Anterior cingulate cortex (tissue), 58 donors: ENCODE data around the gene PRR19.
"Not testable (repeated sequence)": the region's sequence is repeated elsewhere in the genome, so short reads cannot be mapped to it uniquely, and the experiment has no call there.

Experiments
- DNase-seq, 58 donors: peaks; one replicate each; lab custom pipeline; 2025; lab: John Stamatoyannopoulos, UW

Gene PRR19

DNA sequence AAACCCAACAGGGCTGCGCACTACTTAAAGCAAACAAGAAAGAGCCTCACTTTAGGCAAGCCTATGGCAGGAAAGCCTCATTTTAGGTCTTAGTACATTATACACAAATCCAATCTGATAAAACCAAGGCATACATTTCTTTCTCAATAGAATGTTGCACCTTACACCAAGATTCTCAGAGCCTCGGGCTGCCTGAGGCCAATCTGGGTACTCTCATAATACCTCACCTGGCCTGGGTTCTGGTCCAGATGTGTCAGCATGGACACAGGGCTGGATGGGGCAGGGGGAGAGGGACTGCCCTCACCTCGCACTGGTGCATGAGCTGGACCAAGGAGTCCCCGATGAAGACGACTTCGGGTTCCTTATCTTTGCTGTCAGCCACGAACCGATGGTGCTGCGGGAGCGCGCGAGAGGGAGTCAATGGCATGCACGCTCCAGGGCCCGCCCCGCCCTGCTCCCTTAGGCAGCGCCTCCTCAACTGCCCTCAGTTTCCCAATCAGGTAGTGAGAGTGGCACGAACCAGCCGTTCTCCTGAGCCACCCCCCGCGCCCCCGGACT lies at the start of gene PRR19:
Gene PRR19 (plus strand): TSS at position 487 of the 558 bp plus-strand sequence. CDS start 7,453 bp downstream, outside the sequence.
- DNase-seq = peak in 4 of 58 donors; percentile 39 to 70 (median 58)

DNA sequence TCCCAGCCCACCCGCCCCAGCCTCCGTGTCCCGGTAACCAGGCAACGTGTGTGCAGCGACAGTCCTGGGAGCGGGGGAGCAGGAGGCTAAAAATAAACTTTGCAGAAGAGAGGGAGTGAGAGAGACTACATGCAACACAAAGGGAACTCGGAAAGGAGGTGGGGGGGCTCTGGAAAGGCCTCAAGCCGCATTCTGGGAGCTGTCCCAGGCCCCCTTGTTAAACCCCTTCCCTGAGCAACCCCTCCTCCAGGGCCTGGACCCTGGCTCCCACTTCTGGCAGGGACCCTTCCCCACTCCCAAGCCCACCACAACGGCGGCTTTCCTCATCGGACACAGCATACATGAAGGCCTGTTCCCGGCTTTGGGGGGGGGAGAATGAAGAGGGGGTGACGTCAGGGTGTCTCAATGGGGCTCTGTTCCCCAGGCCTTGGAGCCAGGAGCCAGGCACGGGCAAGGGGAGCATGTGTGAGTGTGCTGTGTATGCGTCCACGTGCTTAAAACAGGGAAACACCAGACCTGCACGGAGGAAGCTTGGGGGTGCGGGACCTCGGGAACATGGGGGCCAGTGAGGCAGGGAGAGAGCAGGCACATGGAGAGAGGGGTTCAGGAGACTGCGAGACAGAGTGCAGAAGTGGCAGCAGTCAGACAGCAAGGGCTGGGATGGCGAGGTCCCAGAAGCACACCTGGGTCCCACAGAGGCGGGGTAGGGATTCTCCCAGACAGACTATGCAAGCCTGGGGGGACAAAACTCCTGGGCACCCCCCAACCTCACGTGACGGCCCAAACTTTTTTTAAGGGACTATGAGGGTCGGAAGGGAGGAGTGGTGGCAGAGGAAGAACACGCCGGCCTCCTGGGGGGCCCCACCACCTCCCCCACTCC lies 49.3 kb upstream of the PRR19 start:
- DNase-seq = peak; percentile 48 to 94 (median 84)

DNA sequence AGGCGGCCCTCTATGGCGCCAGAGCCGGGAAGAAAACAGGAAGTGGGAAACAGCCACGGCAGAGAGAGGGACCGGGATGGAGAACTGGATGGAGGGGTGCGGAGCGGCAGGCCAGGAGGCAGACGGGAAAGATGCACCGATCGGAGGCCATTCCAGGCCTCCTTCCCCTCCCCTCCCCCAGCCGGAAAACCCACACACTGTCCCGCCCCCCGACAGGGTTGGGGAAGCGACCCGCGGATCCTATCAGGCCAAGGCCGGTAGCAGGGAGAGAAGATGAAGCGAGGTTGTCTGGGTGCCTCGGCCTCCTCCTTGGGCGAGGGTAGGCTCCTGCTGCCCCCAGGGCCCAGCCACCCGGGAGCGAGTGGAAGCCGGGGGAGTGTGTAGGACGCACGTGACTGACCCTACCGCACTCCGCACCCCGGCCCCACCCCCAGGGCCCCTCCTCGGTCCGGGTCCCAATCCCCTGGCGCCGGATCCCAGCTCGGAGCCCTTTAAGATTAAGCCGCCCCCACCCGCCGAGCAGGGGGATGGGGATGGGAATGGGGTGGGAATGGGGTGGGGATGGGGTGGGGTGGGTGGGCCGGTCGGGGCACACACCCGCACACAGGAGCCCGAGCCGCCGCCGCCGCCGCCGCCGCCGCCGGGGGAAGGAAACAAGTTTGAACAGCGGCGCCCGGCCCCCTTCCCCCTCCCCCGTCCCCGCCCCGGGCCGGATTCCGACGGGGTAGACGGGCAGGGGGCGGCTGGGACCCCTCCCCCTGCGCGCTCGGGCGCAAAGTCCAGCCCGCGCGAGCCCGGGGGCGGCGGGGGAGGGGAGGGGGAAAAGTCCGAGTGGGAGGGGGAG lies 48.5 kb upstream of the PRR19 start:
- peak in 41 of 58 donors; percentile 29 to 75 (median 54) for DNase-seq

DNA sequence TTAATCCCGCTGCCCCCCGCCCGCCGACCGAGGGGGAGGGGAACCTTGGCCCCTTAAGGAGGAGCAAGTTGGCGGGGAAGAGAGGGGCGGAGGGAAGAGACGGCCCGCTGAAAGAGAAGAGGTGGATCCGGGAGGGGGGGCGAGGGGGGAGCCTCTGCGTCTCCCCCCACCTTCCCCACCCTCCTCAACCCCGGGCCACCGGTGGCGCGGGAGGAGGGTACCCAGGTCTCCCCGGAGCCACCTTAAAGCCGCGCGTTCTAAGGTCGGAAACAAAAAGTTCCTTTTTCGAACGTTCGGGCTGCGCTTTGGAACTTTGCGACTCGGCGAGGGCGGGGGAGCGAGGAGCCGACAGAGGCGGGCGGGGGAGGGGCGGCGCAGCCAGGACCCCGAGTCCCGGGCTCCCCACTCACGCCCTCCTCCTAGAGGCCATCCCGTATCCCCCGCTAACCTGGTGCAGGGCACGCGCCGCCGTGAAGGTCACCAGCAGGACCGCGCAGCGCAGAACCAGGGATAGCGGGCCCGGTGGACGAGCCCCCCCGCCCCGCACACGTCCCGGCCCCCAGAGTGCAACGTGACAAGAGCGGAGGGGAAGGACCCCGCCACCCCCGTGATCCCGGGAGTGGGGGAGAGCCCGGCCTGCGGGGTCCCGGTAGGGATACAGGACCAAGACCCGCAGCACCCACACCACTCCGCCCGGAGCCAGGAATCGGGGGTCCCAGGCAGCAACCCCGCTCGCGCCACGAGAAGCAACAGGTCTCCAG lies 47.7 kb upstream of the PRR19 start:
- peak in 55 of 58 donors; percentile 23 to 88 (median 72) for DNase-seq

DNA sequence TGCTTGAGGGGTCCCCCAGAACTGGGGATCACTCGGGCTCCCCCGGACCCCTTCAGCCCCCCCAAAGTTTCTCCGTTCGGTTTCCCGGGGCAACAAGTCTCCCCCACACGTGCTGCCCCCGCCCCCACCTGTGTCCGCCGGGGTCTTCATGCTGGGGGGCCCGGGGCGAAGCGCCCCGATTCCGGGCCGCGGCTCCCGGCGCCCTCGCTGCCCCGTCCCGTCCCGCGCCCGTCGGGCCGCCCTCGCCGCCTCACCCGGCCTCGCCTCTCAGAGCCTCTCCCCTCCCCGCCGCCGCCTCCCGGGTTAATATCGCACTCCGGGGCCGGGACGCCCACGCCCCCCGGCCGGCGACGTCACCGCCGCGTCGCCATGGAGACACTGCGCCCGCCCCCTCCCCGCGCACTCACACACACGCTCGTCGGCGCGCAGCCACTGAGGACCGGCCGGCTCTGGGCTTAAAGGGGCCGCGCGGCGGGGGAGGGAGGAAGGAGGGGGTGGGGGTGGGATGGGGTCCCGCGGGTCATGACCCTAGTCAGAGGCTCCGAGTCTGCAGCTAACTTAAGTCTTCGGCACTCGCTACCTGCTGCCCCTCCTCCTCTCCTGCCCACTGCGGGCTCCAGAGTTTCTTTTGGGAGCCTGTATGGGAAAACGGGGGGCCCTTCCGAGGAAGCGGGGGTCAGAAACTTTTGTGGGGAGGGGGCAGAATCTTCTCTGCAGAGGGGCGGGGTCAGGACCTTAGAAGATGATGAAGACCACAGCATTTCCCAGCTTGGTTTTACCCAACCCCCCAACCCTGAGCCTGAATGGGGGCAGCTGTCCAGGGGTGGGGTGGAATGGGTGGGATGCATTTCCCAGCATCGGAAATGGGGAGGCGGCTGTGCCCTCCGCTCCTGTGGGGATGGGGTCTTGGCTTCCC lies 46.8 kb upstream of the PRR19 start, which contains the start of gene ERF:
Gene ERF (minus strand): TSS at position 279 of the 916 bp plus-strand sequence. CDS start 129 bp downstream, at position 150.
- peak; percentile 31 to 96 (median 91) for DNase-seq

GRCh38 chr19:42255766-42256745 lies 45.9 kb upstream of the PRR19 start:
- DNase-seq = peak in 40 of 58 donors; percentile 18 to 80 (median 55)

DNA sequence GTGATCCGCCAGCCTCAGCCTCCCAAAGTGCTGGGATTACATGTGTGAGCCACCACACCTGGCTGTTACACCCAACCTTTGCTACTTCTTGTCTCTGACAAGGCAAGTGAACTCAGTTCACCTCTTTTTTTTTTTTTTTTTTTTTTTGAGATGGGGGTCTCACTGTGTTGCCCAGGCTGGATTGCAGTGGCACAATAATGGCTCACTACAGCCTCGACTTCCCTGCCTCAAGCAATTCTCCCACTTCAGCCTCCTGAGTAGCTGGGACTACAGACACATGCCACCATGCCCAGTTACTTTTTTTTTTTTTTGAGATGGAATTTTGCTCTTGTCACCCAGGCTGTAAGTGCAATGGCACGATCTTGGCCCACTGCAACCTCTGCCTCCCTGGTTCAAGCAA lies 44.1 kb upstream of the PRR19 start:
- not testable (repeated sequence) for DNase-seq

DNA sequence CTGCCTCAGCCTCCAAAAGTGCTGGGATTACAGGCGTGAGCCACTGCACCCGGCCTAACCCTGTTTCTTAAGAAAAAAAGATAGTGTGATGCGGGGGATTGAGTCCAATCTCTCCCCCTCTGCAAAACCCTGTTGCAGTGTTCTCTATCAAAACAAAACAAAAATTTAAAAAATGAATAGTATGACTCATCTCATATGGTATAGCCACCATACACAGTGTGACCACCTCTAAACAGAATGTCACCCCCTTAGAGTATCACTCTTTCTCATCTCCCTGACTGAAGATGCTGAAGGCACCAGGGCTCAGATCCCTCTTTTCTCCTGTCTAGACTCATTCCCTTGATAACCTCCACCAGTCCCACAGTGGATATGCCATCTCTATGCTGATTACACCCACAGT lies 40.2 kb upstream of the PRR19 start:
- DNase-seq = no peak

- not testable (repeated sequence) for DNase-seq
These were observed 35.8 kb upstream of the PRR19 start for GRCh38 chr19:42266105-42266504.

DNA sequence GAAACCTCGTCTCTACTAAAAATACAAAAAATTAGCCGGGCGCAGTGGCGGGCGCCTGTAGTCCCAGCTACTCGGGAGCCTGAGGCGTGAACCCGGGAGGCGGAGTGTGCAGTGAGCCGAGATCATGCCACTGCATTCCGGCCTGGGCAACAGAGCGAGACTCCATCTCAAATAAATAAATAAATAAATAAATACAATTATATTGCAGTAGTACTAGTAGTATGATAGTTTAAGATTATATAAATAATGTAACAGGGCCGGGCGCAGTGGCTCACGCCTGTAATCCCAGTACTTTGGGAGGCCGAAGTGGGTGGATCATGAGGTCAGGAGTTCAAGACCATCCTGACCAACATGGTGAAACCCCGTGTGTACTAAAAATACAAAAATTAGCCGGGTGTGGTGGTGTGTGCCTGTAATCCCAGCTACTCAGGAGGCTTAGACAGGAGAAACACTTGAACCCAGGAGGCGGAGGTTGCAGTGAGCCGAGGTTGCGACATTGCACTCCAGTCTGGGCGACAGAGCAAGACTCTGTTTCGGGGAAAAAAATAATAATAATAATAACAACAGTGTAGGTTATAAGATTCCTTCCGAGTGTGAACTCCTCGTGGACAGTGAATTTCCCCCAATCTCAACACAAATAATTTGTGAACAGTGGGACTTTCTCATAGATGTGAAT lies 34.9 kb upstream of the PRR19 start:
- DNase-seq = not testable (repeated sequence)

DNA sequence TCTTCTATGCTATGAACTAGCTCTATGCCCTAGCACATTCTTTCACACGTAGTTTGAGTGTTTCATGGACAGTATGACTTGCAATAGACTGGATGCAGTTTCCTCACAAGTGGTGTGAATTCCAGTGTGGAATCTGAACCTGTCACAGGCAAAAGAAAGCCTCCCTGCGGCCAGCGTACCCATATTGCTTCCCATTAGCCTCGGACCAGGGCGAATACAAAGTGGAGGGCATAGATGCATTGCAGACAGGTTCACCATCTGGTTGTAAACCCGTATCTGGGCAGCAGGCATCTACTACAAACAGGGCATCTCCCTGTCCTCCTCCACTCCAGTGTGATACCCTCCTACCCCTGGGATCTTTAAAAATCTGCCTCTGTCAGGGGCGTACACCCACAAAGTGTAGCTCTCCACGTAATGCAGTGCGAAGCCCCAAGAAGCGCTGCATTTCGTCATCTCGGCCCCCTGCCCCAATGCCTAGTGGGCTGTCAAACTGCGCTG lies 34.2 kb upstream of the PRR19 start:
- DNase-seq = no peak

- DNase-seq = peak; percentile 97 to 100 (median 100)
These were observed 33.7 kb upstream of the PRR19 start for GRCh38 chr19:42268142-42268703.

DNA sequence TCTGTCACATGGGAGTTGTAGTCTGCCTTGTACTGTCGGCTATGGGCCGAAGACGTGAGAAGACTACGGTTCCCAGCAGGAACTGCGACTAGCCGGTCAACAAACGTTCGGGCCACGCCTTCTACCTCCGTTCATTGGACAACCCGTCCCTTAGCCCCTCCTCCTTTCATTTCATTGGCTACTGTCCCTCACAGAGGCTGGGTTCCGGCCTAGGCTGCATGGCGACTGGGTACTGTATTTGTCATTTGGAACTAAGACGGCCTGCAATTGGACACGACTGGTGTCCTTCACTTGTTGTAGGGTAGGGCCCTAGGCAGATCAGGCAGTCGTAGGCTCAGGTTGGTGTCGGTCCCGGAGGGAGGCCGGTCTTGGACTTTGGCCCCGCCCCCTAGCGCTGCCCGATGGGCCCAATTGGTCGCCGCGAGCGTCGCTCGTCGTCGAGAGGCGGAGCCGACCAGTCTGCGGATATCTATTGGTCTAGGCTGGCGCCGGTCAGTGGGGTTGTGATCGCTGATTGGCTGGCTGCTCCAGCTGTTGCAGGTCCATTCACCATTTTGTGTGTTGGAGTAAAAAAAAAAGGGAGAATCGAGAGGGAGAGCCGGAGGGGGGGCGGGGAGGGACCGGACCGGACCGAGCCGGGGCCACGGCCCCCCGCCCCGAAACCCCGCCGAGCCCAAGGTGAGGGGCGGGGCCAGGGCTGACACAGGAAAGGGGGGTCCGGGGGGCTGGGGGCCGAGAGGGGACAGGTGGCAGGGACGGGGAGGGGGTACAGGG lies 33.0 kb upstream of the PRR19 start, which contains the start of gene CIC:
Gene CIC (plus strand): TSS at position 549 of the 774 bp plus-strand sequence. CDS start 2,532 bp downstream, outside the sequence.
- peak; percentile 98 to 100 (median 100) for DNase-seq

DNA sequence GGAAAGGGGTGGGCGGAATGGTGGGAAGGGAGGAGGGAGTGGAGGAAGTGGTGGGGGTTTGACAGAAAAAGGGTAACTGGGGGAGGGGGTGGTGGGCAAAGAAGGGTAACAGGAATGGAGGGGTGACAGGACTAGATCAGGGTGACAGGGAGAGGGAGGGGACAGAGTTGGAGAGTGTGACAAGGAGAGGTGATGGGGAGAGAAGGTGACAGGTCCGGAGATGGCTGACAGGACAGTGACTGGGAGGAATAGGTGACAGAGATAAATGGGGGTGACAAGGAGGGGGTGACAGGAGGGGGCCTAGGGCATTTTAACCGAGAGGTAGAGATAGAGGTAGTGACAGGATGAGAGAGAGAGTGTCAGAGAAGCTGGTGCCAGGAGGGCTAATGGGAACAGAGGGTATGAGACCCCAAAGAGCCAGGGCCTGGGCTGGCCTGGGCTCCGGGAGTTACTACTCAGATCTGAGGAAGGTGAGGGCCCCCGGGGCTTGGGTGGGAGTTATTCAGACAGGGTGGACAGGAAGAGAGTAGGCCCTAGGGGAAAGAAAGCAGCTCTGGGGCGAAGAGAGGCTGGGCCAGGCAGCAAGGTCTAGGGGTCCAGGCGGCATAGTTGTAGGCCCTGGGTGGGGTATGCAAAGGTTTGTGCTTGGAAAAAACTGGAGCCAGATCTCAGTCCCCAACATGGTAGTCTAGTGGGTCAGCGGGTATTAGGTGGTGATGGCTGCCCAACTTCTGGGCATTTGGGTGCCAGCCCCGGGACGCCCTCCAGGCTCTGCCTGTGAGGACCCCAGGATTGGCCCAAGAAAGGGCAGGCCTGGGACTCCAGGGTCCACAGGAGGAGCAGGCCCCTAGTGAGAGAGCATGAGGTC lies 32.2 kb upstream of the PRR19 start:
- peak in 1 of 58 donors; percentile 18 for DNase-seq
